MCF 10A (cell line): ENCODE measurements around the gene MINK1. TPM values are rescaled to one million over a fixed set of nuclear protein-coding genes. Genes with fewer than 3 reads are reported as not detected.
"Not testable (repeated sequence)": the region's sequence is repeated elsewhere in the genome, so short reads cannot be mapped to it uniquely, and the experiment has no call there.

Experiments
- BruUV-seq: library from RNA; stranded (reverse); fragments of 400-500 nt; replicated peaks from 2 replicates; lab custom pipeline; 2021; lab: Mats Ljungman, UMichigan
- CTCF ChIA-PET: fragments of 300-600 bp; sonication (Branson Sonifier 250); formaldehyde crosslinking; extraction: SDS; loops from one replicate; lab custom pipeline; 2021; ENCODE audit warnings: antibody characterized with exemption, inconsistent platforms; lab: Yijun Ruan, JAX
- POLR2A ChIA-PET: fragments of 300-600, 350-650 bp; sonication (Branson Sonifier 250); formaldehyde crosslinking; extraction: SDS; loops from one replicate; lab custom pipeline; 2020; ENCODE audit warnings: antibody characterized with exemption, inconsistent platforms; lab: Yijun Ruan, JAX
- DNase-seq: peaks from one replicate; pipeline ENCODE4 v3.0.0-alpha.2; 2018; ENCODE audit not compliant: unreplicated experiment
- H3K27ac Mint-ChIP-seq: one replicate; pipeline ENCODE4 v1.8.0; 2022; ENCODE audit warnings: mild to moderate bottlenecking, low read depth, mixed read lengths; ENCODE audit not compliant: unreplicated experiment
- H3K27me3 Mint-ChIP-seq: one replicate; pipeline ENCODE4 v1.8.0; 2022; ENCODE audit warnings: mixed read lengths; ENCODE audit not compliant: insufficient read depth, unreplicated experiment
- H3K36me3 Mint-ChIP-seq: one replicate; pipeline ENCODE4 v1.8.0; 2022; ENCODE audit warnings: mild to moderate bottlenecking, moderate library complexity, mixed read lengths; ENCODE audit not compliant: insufficient read depth, unreplicated experiment
- H3K4me1 Mint-ChIP-seq: one replicate; pipeline ENCODE4 v1.8.0; 2022; ENCODE audit warnings: mixed read lengths; ENCODE audit not compliant: insufficient read depth, unreplicated experiment
- H3K4me3 Mint-ChIP-seq: one replicate; pipeline ENCODE4 v1.8.0; 2022; ENCODE audit warnings: mild to moderate bottlenecking, moderate library complexity, mixed read lengths; ENCODE audit not compliant: unreplicated experiment
- H3K9me3 Mint-ChIP-seq: one replicate; pipeline ENCODE4 v1.8.0; 2022; ENCODE audit warnings: mixed read lengths; ENCODE audit not compliant: unreplicated experiment
- intact Hi-C: fragments of 100-400 bp; cut with micrococcal nuclease; formaldehyde crosslinking; loops from 2 replicates; pipeline ENCODE4 v1.14.1; 2022
- total RNA-seq: library from RNA; stranded (reverse); gene quantifications from 2 replicates; pipeline ENCODE4 v1.2.3, GENCODE V29; 2022
- TF ChIP-seq, protein P1 (sequence below): fragments of 200-600 bp; IDR thresholded peaks from one replicate; pipeline ENCODE4 v1.8.0; 2022; ENCODE audit warnings: antibody characterized with exemption, mild to moderate bottlenecking; ENCODE audit not compliant: unreplicated experiment

Gene MINK1
- total RNA-seq, 1 experiment from 2014 or later = 124 TPM

DNA sequence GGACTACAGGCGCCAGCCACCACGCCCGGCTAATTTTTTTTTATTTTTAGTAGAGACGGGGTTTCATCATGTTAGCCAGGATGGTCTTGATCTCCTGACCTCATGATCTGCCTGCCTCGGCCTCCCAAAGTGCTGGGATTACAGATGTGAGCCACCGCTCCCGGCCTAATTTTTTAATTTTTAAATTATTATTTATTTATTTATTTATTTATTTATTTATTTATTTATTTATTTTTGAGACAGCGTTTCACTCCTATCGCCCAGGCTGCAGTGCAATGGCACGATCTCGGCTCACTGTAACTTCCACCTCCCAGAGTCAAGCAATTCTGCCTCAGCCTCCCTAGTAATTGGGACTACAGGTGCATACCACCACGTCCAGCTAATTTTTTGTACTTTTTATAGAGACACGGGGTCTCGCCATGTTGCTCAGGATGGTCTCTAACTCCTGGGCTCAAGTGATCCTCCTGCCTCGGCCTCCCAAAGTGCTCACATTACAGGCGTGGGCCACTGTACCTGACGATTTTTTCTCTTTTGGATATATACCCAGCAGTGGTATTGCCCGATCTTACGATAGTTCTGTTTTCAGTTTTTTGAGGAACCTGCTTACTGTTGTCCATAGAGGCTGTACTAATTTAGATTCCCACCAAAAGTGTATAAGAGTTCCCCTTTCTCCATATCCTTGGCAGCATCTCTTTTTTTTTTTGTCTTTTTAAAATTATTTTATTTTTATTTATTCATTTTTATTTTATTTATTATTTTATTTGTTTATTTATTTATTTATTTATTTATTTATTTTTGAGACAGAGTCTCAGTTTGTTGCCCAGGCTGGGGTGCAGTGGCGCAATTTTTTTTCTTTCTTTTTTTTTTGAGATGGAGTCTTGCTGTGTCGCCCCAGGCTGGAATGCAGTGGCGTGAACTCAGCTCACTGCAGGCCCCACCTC lies 36.2 kb downstream of the MINK1 start:
- H3K27ac Mint-ChIP-seq = peak overlapping the region; percentile 12
- H3K9me3 Mint-ChIP-seq, H3K27me3 Mint-ChIP-seq, DNase-seq, intact Hi-C loops, BruUV-seq, H3K4me3 Mint-ChIP-seq: not testable (repeated sequence)
- ChIA-PET POLR2A (interaction anchor here (0.7 to 6.0 kb wide), 8 partner anchors 9 to 164 kb away, joined by 3 to 23 read pairs (median 4); partner anchors contain the start of gene MINK1), CTCF (interaction anchor here (0.6 to 2.2 kb wide), 3 partner anchors 9 to 181 kb away, joined by 3 to 9 read pairs (median 3); no protein-coding TSS in a partner anchor)
- H3K4me1 Mint-ChIP-seq = peaks cover 23% of the 10 kb centered on the region
- H3K36me3 Mint-ChIP-seq = peaks cover 66% of the 10 kb centered on the region

DNA sequence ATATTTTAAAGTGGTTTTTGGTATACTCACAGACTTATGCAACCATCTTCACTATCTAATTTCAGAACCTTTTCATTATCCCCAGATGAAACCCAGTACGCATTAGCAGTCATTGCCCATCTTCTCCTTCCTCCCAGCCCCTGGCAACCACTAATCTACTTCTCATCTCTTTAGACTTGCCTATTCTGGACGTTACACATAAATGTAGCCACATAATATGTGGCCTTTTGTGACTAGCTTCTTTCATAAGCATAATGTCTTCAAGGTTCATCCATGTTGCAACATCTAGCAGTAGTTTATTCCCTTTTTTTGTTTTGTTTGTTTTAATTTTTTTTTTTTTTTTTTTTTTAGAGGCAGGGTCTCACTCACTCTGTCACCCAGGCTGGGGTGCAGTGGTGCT lies 37.7 kb downstream of the MINK1 start:
- no peaks in the 10 kb centered on the region for H3K9me3 Mint-ChIP-seq
- DNase-seq = no peak
- intact Hi-C loops = no loop called here
- H3K27ac Mint-ChIP-seq = peak overlapping the region; percentile 56
- POLR2A ChIA-PET = interaction anchor here (1.6 to 6.0 kb wide), 4 partner anchors 11 to 81 kb away, joined by 4 to 23 read pairs (median 9); partner anchors contain the start of gene MINK1
- BruUV-seq = no TSS peak
- H3K4me3 Mint-ChIP-seq = no peak overlapping the region
- TF ChIP-seq, protein P1, sequence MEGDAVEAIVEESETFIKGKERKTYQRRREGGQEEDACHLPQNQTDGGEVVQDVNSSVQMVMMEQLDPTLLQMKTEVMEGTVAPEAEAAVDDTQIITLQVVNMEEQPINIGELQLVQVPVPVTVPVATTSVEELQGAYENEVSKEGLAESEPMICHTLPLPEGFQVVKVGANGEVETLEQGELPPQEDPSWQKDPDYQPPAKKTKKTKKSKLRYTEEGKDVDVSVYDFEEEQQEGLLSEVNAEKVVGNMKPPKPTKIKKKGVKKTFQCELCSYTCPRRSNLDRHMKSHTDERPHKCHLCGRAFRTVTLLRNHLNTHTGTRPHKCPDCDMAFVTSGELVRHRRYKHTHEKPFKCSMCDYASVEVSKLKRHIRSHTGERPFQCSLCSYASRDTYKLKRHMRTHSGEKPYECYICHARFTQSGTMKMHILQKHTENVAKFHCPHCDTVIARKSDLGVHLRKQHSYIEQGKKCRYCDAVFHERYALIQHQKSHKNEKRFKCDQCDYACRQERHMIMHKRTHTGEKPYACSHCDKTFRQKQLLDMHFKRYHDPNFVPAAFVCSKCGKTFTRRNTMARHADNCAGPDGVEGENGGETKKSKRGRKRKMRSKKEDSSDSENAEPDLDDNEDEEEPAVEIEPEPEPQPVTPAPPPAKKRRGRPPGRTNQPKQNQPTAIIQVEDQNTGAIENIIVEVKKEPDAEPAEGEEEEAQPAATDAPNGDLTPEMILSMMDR = no peak
- peaks cover 20% of the 10 kb centered on the region for H3K4me1 Mint-ChIP-seq
- H3K27me3 Mint-ChIP-seq = no peaks in the 10 kb centered on the region
- CTCF ChIA-PET = interaction anchor here (0.8 to 2.2 kb wide), 2 partner anchors 8 to 81 kb away, joined by 3 to 9 read pairs; no protein-coding TSS in a partner anchor
- H3K36me3 Mint-ChIP-seq = peaks cover 66% of the 10 kb centered on the region

- Mint-ChIP-seq H3K27ac (peak overlapping the region; percentile 7), H3K4me3 (no peak overlapping the region), H3K4me1 (peaks cover 17% of the 10 kb centered on the region), H3K9me3 (no peaks in the 10 kb centered on the region), H3K27me3 (no peaks in the 10 kb centered on the region), H3K36me3 (peaks cover 73% of the 10 kb centered on the region)
- intact Hi-C loops = no loop called here
- ChIA-PET CTCF (interaction anchor here (0.6 kb wide), 1 partner anchor 12 kb away, joined by 4 read pairs; no protein-coding TSS in a partner anchor), POLR2A (interaction anchor here (1.7 kb wide), 1 partner anchor 66 kb away, joined by 5 read pairs; the partner anchor contains the start of gene PLD2)
- no peak for DNase-seq
- TF ChIP-seq, protein P1 = no peak
- BruUV-seq = no TSS peak
Observed at GRCh38 chr17:4872786-4873185, 39.6 kb downstream of the MINK1 start.

GRCh38 chr17:4877089-4877488 lies 43.9 kb downstream of the MINK1 start:
- no peak for DNase-seq
- no peaks in the 10 kb centered on the region for H3K27me3 Mint-ChIP-seq
- ChIA-PET POLR2A (interaction anchor here (0.6 kb wide), 1 partner anchor 71 kb away, joined by 4 read pairs; no protein-coding TSS in a partner anchor), CTCF (interaction anchor here (0.5 to 1.5 kb wide), 3 partner anchors 87 to 145 kb away, joined by 4 to 5 read pairs (median 4); no protein-coding TSS in a partner anchor)
- BruUV-seq = no TSS peak
- H3K9me3 Mint-ChIP-seq = no peaks in the 10 kb centered on the region
- H3K36me3 Mint-ChIP-seq = peaks cover 88% of the 10 kb centered on the region
- no peak overlapping the region for H3K27ac Mint-ChIP-seq
- intact Hi-C loops = no loop called here
- peaks cover 12% of the 10 kb centered on the region for H3K4me1 Mint-ChIP-seq
- H3K4me3 Mint-ChIP-seq = no peak overlapping the region
- TF ChIP-seq, protein P1 = no peak
